ELR (cell line): ENCODE measurements around the gene SHISA4.
"Not testable (repeated sequence)": the region's sequence is repeated elsewhere in the genome, so short reads cannot be mapped to it uniquely, and the experiment has no call there.

ENCODE experiments used
- DNase-seq: peaks from one replicate; pipeline ENCODE4 v3.0.0-alpha.2; 2015; ENCODE audit warnings: low read depth

Gene SHISA4, protein sequence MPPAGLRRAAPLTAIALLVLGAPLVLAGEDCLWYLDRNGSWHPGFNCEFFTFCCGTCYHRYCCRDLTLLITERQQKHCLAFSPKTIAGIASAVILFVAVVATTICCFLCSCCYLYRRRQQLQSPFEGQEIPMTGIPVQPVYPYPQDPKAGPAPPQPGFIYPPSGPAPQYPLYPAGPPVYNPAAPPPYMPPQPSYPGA

DNA sequence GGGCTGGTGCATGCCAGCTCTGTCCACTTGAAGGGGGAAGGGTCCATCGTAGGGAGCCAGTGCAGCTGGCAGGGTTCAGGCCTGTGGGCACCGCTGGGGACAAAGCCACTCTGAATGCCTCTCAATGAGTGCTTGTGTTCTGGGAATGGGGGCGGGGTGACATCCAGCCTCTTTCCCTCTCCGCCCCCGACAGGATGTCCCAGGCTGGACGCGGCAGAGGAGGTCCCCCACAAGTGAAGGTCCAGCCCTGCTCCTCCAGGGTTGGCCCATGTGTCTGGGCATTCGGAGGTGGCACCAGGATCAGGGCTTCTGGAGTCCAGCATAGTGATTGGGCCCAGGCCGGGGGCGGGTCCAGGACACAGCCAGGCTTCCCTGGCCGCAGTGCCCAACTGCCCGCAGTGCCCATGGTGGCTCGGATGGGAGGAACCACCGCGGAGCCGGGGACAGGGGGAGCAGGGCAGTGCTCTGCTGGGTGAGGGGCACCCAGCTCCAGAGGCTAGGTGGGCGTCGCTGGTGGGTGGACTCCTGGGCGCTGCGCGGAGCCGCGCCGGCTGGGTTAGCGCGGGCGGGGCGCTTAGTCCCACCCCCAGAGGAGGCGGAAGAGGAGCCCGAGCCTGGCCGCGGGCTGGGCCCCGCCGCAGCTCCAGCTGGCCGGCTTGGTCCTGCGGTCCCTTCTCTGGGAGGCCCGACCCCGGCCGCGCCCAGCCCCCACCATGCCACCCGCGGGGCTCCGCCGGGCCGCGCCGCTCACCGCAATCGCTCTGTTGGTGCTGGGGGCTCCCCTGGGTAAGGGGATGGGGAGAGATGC, at the start of gene SHISA4:
Gene SHISA4, plus strand, starts transcription at position 617 of the 808 bp plus-strand sequence. Its CDS starts 97 bp downstream, at position 714.
- DNase-seq: peak; percentile 69

DNA sequence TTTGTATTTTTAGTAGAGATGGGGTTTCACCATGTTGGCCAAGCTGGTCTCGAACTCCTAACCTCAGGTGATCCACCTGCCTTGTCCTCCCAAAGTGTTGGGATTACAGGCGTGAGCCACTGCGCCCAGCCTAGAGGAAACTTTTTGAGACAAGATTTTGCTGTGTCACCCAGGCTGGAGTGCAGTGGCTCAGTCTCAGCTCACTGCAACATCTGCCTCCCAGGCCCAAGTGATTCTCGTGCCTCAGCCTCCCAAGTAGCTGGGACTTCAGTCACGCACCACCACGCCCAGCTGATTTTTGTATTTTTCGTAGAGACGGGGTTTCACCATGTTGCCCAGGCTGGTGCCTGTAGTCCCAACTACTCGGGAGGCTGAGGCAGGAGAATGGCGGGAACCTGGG, 49.6 kb upstream of the SHISA4 start:
- not testable (repeated sequence) for DNase-seq

DNA sequence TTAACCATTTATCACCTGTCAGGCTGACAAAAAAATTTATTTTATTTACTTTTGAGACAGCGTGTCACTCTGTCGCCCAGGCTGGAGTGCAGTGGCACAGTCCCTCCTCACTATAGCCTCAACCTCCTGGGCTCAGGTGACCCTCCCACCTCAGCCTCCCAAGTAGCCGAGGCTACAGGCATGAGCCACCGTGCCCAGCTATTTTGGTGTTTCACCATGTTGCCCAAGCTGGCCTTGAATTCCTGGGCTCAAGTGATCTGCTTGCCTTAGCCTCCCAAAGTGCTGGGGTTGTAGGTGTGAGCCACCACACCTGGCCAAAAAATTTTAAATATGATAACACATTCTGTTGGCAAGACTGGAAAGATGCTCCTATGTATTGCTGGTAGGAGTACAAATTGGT, 48.6 kb upstream of the SHISA4 start:
- no peak for DNase-seq

DNA sequence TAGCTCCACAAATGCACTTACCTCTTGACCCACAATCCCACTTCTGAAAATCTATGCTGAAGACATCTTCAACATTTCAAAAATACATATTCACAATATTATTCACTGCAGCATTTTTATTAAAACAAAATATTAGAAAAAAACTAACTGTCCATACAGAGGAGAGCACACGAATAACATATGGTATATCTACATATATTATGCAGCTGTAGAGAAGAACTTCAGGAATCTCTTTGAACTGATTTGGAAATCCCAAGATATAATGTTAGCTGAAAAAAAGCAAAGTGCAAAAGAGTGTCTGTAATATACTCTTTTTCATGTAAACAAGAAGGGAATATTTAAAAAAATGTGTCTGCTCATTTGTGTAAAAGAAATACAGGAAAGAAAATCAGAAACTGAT, 48.2 kb upstream of the SHISA4 start:
- no peak for DNase-seq

DNA sequence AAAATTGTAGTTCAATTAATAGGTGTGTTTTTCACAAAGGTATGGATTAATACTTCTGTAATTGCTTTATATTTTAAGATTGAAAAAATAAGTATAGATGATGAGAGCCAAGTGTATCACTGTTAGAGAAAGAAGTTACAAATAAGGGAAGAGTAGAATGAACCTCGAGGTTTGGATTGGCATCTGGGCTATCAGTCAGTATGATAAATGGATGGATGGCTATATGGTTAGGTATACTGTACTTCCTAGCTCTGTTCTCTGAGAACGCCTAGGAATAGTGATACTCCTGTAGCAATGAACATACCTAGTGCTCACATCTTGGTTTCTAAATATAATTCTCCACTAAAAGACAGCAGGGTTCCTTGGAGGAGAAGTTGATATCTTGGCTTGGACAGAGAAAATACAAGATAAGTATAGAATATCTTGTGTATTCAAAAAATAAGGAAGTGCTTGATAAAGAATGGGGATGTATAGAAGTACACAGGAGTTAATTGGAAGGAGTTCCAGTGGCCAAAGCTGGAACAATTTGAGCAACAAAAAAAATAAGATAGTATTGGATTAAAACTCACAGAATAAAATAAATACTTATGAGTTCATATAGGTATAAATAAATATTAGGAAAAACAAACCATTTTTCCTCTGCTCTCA, 47.3 kb upstream of the SHISA4 start:
- no peak for DNase-seq

DNA sequence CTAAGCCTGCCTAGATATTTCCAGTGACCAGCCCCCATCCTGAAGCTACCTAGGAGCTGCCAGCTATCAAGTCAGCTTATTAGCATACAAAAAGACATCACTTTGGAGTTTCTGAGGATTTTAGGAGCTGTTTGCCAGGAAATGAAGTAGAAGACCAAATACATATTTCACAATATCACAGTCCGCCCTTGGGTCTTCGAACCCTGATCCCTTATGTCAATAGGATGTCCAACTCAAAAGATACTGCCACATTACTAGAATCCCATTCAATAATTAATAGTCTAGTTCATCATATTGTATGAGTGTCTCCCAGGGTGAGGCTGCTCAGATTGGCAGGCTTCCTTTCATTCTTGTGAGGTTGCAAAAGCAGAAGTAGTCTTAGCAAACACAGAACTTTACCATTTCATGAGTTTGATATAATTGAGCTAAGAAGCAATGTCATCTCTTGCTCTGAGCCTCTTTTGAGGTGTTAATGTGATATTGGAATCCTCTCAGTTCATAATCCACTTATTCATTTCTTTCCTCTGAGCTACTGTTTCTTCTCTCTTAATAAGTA, 46.1 kb upstream of the SHISA4 start:
- DNase-seq: no peak

DNA sequence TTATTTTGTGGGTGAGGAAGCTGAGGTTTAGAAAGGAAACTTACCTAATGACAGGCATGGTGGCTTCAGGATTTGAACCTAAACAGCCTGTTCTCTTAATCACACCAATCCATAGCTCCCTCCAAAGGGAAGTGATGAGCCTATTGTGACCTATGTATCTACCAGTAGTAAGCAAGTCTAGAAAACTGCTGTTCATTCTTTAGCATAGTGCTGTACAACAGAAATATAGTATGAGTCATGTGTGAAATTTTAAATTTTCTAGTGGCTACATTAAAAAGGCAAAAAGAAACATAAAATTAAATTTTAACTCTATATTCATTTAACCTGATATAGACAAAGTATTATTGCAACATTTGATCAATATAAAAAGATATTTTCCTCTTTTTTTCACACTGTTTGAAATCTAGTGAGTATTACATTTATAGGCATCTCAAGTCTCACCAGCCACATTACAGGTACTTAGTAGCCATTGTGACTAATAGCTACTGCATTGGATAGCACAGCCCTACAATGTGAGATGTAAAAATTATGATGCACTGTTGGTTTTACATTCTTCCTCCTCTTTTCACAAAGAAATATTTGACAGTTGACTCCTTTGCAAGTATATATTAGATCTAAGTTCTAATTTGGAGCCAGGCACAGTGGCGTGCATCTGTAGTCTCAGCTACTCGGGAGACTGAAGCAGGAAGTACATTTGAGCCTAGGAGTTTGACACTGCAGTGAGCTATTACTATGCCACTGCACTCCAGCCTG, 43.2 kb upstream of the SHISA4 start:
- peak; percentile 88 for DNase-seq

DNA sequence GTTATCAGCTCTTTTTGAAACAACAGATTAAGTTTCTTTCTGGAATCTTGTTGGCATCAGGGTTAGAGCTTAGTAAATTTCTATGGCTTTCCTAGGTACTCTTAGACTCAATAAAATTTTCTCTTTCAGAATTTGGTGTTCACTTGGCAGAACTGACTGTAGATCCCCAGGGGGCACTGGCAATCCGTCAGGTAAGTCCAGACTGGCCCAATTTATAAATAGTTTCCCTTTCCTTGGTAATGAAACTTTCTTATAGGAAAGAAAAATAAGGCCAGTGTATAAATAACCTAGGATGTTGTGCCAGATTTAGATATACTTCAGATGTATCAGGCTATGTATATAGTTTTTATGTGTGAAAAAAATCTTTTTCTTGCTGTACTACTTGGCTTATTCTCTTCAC, 41.5 kb upstream of the SHISA4 start:
- DNase-seq: no peak

DNA sequence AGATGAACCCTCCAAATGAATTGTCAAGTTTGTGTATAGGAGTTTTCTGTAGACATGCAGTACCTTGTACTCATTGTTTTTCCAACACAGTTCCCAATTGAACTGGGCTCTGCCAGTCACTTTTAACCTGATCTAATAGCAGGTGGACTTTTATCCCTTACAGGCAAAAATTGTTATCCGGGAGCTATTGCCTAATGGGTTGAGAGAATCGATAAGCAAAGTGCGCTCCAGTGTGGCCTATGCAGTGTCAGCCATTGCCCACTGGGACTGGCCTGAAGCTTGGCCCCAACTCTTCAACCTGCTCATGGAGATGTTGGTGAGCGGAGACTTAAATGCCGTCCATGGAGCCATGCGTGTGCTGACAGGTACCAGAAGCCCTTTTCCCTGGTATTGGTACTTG, 40.5 kb upstream of the SHISA4 start:
- no peak for DNase-seq

DNA sequence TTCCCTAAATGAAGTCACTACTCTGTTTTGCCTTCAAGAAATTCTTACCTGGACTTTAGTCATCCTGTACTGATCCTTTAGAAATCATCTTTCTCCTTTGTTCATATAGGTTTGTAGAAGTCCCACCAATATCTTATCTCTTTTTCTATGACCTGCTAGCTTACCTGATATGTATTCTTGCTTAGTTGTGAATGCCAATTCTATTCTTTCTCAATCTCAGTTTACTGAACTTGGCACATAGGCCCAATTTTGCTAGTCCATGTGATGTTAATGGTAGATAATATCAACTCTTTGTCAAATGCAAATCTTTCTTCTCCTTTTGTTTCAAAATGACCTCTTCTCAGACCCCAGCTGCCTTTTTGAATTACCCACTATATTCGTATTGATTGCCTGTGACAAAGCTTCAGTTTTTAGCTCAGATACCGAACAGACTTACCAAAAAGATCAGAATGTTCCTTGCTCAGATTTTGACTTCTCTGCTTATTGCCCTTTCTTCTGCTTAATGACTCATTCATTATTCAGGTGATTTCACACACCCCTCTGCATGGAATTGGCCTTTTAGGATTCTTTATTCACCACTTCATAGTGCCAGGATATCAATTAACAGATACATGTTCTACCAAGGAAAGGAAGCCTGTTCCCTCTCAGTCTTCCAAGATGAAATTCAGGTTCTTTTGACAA, 39.2 kb upstream of the SHISA4 start:
- DNase-seq: no peak

DNA sequence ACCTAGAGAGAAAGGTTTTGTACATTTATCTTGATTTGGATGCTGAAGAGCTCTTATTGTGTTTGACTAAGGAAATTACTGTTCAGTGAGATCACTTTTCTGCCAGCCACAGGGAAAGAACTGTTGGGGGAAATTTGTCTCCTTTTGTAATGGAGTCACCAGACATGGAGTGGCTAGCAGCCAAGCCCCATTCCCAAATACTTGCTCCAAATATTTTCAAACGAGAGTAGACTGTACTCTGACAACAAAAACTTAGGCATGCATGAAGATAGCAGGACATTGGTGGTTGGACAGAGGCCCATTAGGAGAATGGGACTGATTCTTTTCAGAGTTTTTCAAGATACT, 38.7 kb upstream of the SHISA4 start:
- peak; percentile 76 for DNase-seq

DNA sequence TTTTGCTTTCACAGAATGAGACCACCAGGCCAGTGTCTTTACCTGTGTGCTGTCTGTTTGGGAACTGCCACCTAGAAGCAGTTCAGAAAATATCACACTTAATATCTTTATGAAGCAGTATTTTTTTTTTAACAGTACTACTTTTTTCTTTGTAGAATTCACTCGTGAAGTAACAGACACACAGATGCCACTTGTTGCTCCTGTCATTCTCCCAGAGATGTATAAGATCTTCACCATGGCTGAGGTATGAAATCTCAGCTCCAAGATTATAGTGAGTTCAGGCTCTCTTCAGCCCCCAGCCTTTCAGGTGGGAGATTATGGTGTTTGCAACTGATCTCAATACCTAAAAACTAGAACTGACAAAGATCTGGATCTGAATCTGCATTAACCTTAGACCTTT, 36.7 kb upstream of the SHISA4 start:
- DNase-seq: no peak

DNA sequence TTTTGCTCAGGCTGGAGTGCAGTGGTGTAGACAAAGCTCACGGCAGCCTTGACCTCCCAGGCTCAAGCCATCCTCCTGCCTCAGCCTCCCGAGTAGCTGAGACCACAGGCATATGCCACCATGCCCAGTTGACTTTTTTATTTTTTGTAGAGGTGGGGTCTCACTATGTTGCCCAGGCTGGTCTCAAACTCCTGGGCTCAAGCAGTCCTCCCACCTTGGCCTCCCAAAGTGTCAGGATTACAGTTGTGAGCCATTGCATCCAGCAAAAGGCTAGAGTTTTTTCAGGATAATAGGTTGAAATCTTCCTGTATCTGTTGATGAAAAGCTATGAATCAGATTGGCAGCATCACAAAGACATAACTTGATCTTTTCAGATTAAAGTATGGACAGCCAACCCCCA, 32.0 kb upstream of the SHISA4 start:
- not testable (repeated sequence) for DNase-seq

DNA sequence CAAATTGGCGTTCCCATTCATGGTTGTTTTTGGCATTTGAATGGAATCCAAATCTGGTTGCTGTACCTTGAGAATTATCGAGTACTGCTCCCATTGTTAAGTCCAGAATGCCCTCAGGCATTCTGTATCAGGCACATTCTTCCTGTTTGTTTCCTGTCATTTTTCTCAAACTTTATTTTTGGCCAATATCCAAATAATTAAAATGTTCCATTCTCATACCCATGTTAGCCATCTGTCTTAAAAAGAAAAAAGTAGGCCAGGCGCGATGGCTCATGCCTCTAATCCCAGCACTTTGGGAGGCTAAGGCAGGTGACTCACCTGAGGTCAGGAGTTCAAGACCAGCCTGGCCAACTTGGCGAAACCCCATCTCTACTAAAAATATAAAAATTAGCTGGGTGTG, 29.3 kb upstream of the SHISA4 start:
- peak; percentile 42 for DNase-seq

DNA sequence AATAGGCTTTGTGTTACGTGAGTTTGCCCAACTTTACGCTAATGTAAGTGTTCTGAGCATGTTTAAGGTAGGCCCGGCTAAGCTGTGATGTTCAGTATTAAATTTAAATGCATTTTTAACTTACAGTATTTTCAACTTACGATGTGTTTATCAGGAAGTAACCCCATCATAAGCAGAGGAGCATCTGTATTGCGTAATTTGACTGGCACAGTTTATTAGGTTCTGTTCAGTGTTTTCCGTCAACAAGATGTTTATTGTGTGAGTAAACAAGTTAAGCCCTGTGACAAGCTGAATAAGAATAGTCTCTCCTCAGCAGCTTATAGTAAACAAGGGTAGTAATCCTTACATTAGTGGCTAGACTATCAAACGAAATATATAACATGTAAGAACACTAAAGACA, 27.2 kb upstream of the SHISA4 start:
- DNase-seq: no peak

DNA sequence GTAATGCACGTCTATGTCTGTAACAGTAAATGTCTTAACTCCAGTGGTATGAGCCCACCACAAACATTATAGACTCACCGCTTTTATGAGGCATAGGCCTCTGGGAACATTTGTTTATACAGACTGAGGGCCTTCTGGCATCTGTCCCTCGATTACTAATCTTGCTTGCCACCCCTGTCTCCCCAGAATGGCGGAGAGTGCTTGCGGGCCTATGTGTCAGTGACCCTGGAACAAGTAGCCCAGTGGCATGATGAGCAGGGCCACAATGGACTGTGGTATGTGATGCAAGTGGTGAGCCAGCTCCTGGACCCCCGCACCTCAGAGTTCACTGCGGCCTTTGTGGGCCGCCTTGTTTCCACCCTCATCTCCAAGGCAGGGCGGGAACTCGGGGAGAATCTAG, 18.3 kb upstream of the SHISA4 start:
- DNase-seq: peak; percentile 95

DNA sequence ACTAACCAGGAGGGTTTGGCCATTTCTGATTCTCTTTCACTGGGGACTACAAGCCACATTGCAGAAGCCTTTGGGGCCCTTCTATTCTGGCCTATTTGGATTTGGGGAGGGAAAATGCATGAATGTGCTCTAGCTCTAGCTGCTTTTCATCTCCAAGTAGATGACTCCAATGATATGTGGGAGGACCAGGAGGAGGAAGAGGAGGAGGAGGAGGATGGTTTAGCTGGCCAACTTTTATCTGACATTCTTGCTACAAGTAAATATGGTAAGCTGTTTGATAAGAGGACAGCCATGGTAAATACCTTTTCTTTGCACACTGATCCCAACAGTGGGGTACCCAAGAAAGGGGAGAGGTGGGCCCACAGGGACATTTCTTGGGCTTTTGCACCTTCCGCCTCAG, 14.0 kb upstream of the SHISA4 start:
- no peak for DNase-seq

DNA sequence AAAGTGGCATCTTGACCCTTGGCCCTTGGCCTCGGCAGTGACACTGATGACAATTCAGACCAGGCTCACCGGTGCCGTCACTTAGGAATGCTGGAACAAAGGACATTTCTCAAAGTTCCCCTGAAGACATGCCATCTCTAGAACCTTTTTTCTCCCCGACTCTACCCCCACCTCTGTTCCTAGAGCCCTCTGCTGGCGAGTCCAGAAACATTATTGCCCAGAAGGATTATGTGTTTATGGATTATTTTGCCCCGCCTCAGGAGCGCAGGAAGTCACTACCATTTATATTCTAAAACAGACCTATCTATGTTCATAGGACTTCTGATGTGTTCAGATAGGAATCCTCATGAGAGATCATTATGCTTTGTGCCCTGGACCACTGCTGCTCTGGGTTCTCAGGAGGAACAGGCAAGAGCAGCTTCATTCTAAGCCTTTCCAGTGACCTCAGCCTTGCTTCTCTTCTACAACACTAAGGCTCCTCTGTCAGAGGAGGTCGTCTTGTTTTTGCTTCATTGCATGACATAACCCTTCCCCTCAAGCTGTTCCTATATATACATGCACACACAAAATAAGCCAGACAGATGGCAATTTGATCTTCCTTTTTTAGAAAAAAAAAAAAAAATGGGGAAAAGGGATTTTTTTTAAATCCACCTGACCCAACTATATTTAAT, 12.4 kb upstream of the SHISA4 start:
- DNase-seq: peak; percentile 58

DNA sequence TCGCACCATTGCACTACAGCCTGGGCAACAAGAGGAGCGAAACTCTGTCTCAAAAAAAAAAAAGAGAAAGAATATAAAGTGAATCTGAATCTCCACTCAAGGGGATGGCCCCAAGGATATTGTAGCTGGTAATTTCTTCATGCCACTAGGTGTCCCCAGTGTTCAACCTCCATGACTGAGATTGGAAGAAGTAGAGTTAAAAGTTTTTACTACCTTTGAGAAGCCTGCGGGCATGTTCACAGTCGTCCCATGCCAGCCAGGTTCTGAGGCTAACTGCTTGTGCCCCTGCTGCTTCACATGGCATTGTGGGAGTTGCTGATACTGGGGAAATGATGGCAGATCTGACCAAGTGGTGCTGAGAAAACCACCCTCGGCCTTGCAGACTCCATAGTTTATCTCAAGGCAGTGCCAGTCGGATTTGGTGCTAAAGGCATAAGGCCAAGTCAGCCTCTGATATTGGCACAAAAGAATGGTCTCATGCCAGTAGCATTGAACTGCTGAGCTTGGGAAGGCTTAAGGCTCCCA, 10.8 kb upstream of the SHISA4 start:
- DNase-seq: peak; percentile 70

DNA sequence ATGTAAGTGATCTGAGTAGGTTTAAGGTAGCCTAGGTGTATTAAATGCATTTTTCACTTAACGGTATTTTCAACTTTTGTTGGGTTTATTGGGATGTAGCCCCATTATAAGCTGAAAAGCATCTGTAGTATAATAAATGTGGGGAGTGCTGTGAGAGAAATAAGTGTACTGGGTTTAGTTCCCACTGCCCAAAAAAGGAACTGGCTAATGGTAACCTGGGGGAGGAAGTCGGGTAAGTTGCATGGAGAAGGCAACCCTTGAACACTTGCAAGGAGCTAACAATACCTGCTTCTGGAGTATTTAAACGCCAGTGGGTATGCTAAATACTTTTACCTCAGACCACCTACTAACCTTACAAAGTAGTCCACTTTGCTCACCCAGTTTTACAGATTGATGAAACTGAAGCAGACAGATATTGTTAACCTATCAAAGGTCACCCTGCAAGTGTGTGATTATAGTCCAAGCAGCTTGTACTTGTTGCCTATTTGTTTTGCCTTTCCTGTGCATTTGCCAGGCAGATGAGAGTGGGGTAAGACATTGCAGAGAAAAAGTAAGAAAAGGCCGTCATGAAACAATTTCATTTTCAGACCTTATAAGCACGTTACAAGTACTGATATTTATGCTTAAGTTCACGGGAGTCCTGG, 7.6 kb upstream of the SHISA4 start:
- DNase-seq: no peak
